GM21381 (cell line): ENCODE data around the gene MTF2.

Source experiments
- ATAC-seq: cut with Tn5 transposase; IDR thresholded peaks from one replicate; pipeline ENCODE4 v1.9.1; 2021; ENCODE audit warnings: mild to moderate bottlenecking, moderate library complexity; ENCODE audit not compliant: unreplicated experiment

Gene MTF2

DNA sequence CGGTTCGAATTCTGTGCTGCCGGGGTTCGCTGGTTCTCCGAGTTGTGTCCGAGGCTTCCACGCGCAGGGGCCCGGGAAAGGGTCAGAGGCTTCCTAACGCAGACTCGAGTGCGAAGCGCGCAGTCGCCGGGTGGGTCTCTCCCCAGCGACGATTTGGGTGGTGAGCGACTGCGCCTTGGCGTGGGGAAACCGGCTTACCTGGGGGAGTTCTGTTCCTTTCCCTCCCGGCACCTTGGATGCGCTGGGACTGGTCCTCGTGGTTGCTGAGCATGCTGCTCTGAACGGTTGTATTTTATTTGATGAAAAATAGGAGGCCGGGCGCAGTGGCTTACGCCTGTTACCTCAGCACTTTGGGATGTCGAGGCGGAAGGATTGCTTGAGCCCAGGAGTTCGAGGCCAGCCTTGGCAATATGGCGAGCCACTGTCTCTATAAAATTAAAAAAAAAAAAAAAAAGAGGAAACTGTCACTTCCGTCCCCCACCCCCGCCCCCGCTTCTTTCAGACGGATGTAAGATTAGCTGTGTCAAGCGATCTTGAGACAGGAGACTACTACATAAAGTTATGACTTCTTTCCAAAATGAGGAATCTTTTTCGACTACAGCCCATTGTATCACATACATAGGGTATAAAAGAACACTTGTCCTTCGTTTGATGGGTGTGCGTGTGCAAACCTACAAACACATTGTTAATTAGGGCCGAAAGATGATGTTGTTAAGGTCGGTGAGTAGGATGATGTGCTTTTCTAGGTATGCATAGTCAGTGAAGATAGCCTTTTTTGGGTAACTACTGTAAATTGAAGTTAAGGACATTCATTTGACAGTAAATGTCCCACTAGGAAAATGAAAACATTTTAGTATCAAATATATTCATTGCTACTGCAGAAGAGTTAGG lies 101.9 kb downstream of the MTF2 start, which contains the start of gene CCDC18:
TSS of gene CCDC18 (plus strand) at position 2 of the 891 bp plus-strand sequence. CDS start 2,638 bp downstream, outside the sequence.
- no peak for ATAC-seq

DNA sequence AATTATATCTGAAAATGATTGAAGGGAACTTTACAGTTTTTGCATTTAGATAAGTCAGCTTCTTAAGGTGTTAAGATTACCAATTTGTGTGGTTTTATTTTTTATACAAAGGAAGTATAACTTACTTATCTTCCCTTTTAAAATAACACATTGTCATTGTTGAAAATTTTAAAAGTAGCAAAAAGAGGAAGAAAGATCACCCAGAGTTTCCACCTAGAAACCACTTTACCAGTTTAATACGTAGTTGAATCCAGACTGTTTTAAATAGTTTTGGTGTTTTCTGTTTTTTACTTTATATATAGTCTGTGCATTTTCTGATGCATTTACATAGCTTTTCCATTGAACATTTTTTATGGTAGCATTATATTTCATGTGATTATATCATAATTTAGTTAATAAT lies 107.6 kb downstream of the MTF2 start:
- ATAC-seq = no peak
